Activated CD8-positive, alpha-beta memory T cell treated with anti-CD3 and anti-CD28 coated beads, Interleukin-2, amount 50 U/mL, for 1 hour (primary cell): Measurements from ENCODE around the gene MYMK.
"Not testable (repeated sequence)": the region's sequence is repeated elsewhere in the genome, so short reads cannot be mapped to it uniquely, and the experiment has no call there.

Experiments
- DNase-seq: peaks from one replicate; pipeline ENCODE4 v3.0.0-alpha.2; 2020; ENCODE audit errors: extremely low read depth

The MYMK gene

GRCh38 chr9:133524679-133525228, at the start of gene MYMK:
TSS of gene MYMK (minus strand) at chr9:133524959. CDS start at chr9:133524844, 115 bp downstream.
- no peak for DNase-seq

GRCh38 chr9:133573791-133574515, 49.2 kb upstream of the MYMK start:
- no peak for DNase-seq

- no peak for DNase-seq
Observed at GRCh38 chr9:133572821-133573361, 48.1 kb upstream of the MYMK start.

GRCh38 chr9:133571896-133572595, 47.3 kb upstream of the MYMK start:
- no peak for DNase-seq

GRCh38 chr9:133571391-133571890, 46.7 kb upstream of the MYMK start:
- no peak for DNase-seq

- DNase-seq: no peak
Observed at GRCh38 chr9:133570691-133571080, 45.9 kb upstream of the MYMK start.

- DNase-seq: no peak
Observed at GRCh38 chr9:133569891-133570690, 45.3 kb upstream of the MYMK start.

- no peak for DNase-seq
Observed at GRCh38 chr9:133569121-133569785, 44.5 kb upstream of the MYMK start.

GRCh38 chr9:133568186-133568585, 43.4 kb upstream of the MYMK start:
- no peak for DNase-seq

- DNase-seq: no peak
Observed at GRCh38 chr9:133566817-133567216, 42.1 kb upstream of the MYMK start.

GRCh38 chr9:133566382-133566781, 41.6 kb upstream of the MYMK start:
- DNase-seq: no peak

- DNase-seq: no peak
Observed at GRCh38 chr9:133564451-133565116, 39.8 kb upstream of the MYMK start.

- DNase-seq: not testable (repeated sequence)
Observed at GRCh38 chr9:133563814-133564213, 39.1 kb upstream of the MYMK start.

- DNase-seq: no peak
Observed at GRCh38 chr9:133563291-133563796, 38.6 kb upstream of the MYMK start.

GRCh38 chr9:133562611-133563290, 38.0 kb upstream of the MYMK start:
- DNase-seq: no peak

- DNase-seq: no peak
Observed at GRCh38 chr9:133561976-133562554, 37.3 kb upstream of the MYMK start.

- DNase-seq: no peak
Observed at GRCh38 chr9:133560944-133561343, 36.2 kb upstream of the MYMK start.

GRCh38 chr9:133560311-133560710, 35.6 kb upstream of the MYMK start:
- DNase-seq: no peak
